ENCODE results near the gene RNASEH1. TPM values are rescaled to one million over a fixed set of nuclear protein-coding genes. Genes with fewer than 3 reads are reported as not detected.

Gene RNASEH1
- total and polyA plus RNA-seq, 2 donors from 2014 or later, result 6.8 to 21.1 TPM

DNA sequence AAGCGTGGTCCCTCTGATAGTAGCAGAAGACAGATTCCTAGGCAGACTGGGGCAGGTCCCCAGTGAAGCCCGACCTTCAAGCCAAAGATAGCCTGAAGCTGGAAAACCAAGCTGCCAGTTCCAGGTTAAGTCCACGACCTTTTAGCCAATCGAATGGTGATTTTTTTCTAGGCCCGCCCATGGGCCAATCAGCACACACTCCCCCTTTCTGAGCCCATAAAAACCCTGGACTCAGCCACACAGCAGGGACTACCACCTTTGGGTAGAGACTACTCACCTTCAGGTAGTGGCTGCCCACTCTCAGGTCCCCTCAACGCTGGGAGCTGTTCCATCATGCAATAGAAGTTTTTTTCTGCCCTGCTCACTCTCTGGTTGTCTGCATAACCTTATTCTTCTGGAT lies 24.3 kb downstream of the RNASEH1 start:
- no peak overlapping the region for H3K27ac ChIP-seq (ENCODE audit: low read depth in 2 of 2, low read length in 2 of 2)

GRCh38 chr2:3532941-3533340 lies 25.2 kb downstream of the RNASEH1 start:
- Histone ChIP-seq H3K36me3 (ENCODE audit: control insufficient read depth in 2 of 3, insufficient read depth in 3 of 3, low read length in 3 of 3) (peaks cover 0 to 4% (median 0%) of the 10 kb centered on the region in 3 donors), H3K9me3 (ENCODE audit: control insufficient read depth in 2 of 3, insufficient read depth in 1 of 3, low read length in 3 of 3) (peaks cover 0 to under 1% (median 0%) of the 10 kb centered on the region in 3 donors), H3K4me3 (ENCODE audit: low read length in 3 of 3) (no peak overlapping the region), H3K4me1 (ENCODE audit: control insufficient read depth in 2 of 3, insufficient read depth in 2 of 3, low read depth in 1 of 3, low read length in 3 of 3) (peaks cover 0 to 21% (median 4%) of the 10 kb centered on the region in 3 donors), H3K9ac (ENCODE audit: low read length in 3 of 3) (no peak overlapping the region), H3K27ac (ENCODE audit: low read depth in 2 of 2, low read length in 2 of 2) (no peak overlapping the region), H3K27me3 (ENCODE audit: control insufficient read depth, insufficient read depth, low read length) (no peaks in the 10 kb centered on the region)
- no peak for FAIRE-seq
- DNase-seq, result no peak
- intact Hi-C loops (cut with DNase I), result no loop called here
- TF ChIP-seq, protein P1, sequence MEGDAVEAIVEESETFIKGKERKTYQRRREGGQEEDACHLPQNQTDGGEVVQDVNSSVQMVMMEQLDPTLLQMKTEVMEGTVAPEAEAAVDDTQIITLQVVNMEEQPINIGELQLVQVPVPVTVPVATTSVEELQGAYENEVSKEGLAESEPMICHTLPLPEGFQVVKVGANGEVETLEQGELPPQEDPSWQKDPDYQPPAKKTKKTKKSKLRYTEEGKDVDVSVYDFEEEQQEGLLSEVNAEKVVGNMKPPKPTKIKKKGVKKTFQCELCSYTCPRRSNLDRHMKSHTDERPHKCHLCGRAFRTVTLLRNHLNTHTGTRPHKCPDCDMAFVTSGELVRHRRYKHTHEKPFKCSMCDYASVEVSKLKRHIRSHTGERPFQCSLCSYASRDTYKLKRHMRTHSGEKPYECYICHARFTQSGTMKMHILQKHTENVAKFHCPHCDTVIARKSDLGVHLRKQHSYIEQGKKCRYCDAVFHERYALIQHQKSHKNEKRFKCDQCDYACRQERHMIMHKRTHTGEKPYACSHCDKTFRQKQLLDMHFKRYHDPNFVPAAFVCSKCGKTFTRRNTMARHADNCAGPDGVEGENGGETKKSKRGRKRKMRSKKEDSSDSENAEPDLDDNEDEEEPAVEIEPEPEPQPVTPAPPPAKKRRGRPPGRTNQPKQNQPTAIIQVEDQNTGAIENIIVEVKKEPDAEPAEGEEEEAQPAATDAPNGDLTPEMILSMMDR (IDR thresholded peaks at IDR 0.05; ENCODE audit: borderline replicate concordance, extremely low read depth, insufficient read depth), result no peak

More for the DNA sequence above, 24.3 kb downstream of the RNASEH1 start:
- Histone ChIP-seq H3K4me3 (ENCODE audit: low read length in 3 of 3) (no peak overlapping the region), H3K9me3 (ENCODE audit: control insufficient read depth in 2 of 3, insufficient read depth in 1 of 3, low read length in 3 of 3) (no peaks in the 10 kb centered on the region), H3K27me3 (ENCODE audit: control insufficient read depth, insufficient read depth, low read length) (no peaks in the 10 kb centered on the region), H3K4me1 (ENCODE audit: control insufficient read depth in 2 of 3, insufficient read depth in 2 of 3, low read depth in 1 of 3, low read length in 3 of 3) (peaks cover 0 to 21% (median 4%) of the 10 kb centered on the region in 3 donors), H3K9ac (ENCODE audit: low read length in 3 of 3) (no peak overlapping the region), H3K36me3 (ENCODE audit: control insufficient read depth in 2 of 3, insufficient read depth in 3 of 3, low read length in 3 of 3) (peaks cover 0 to 4% (median 0%) of the 10 kb centered on the region in 3 donors)
- DNase-seq (no peak), FAIRE-seq (no peak)
- TF ChIP-seq, protein P1 (IDR thresholded peaks at IDR 0.05; ENCODE audit: borderline replicate concordance, extremely low read depth, insufficient read depth), result no peak
- intact Hi-C loops (cut with DNase I), result no loop called here

DNA sequence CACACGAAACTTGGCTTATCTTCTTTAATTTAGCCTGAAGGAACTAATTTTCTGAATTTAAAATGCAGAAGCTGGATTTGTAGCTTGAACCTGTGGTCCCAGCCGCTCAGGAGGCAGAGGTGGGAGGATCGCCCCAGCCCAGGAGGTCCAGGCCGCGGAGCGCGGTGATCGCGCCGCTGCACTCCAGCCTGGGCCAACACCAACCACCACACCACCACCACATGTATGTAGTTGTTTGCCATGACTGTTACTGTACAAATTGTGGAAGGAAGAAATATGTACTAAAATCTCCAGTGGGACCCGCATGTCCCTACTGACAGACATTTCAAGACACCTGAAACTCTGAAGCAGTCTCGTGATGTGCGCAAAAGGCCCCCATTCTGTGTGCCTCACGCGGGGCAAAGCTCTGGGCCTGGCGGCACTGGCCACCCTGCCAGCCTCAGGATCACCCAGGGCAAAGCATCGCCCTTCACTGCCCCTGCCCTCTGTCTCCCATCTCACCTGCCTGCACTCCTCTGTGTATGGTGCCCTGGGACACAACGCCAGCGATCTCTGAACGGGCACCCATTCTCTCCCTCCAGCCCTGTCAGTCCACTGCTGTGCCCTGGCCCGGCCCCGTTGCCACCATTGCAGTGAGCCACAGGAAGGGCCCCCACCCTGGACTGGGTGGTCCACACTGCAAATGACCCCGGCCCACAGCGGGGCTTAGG lies 28.7 kb downstream of the RNASEH1 start:
- intact Hi-C loops (cut with DNase I), result no loop called here
- Histone ChIP-seq H3K9me3 (ENCODE audit: control insufficient read depth in 2 of 3, insufficient read depth in 1 of 3, low read length in 3 of 3) (peaks cover 0 to 6% (median 0%) of the 10 kb centered on the region in 3 donors), H3K27me3 (ENCODE audit: control insufficient read depth, insufficient read depth, low read length) (no peaks in the 10 kb centered on the region), H3K4me1 (ENCODE audit: control insufficient read depth in 2 of 3, insufficient read depth in 2 of 3, low read depth in 1 of 3, low read length in 3 of 3) (peaks cover 0 to 14% (median 9%) of the 10 kb centered on the region in 3 donors), H3K36me3 (ENCODE audit: control insufficient read depth in 2 of 3, insufficient read depth in 3 of 3, low read length in 3 of 3) (peaks cover 0 to 7% (median 4%) of the 10 kb centered on the region in 3 donors), H3K9ac (ENCODE audit: low read length in 3 of 3) (no peak overlapping the region), H3K4me3 (ENCODE audit: low read length in 3 of 3) (no peak overlapping the region), H3K27ac (ENCODE audit: low read depth in 2 of 2, low read length in 2 of 2) (no peak overlapping the region)
- TF ChIP-seq, protein P1 (IDR thresholded peaks at IDR 0.05; ENCODE audit: borderline replicate concordance, extremely low read depth, insufficient read depth), result no peak
- no peak for DNase-seq
- no peak for FAIRE-seq

Measured in kidney (tissue), 14 donors.